GM12801 (cell line): ENCODE measurements around the gene DNM1L.

ENCODE experiments used
- CTCF ChIP-seq: IDR thresholded peaks from one replicate; pipeline ENCODE4 v1.5.1; 2011; ENCODE audit warnings: control low read depth; ENCODE audit not compliant: insufficient read length; ENCODE audit errors: extremely low read depth

Gene DNM1L

GRCh38 chr12:32697445-32697844 lies 18.3 kb downstream of the DNM1L start:
- no peak for TF ChIP-seq CTCF

- no peak for TF ChIP-seq CTCF
These were observed 19.2 kb downstream of the DNM1L start for GRCh38 chr12:32698285-32698684.

GRCh38 chr12:32702473-32702872 lies 23.4 kb downstream of the DNM1L start:
- TF ChIP-seq CTCF, result no peak

GRCh38 chr12:32702946-32703345 lies 23.8 kb downstream of the DNM1L start:
- no peak for TF ChIP-seq CTCF

- TF ChIP-seq CTCF, result no peak
These were observed 26.7 kb downstream of the DNM1L start for GRCh38 chr12:32705783-32706182.

- no peak for TF ChIP-seq CTCF
These were observed 27.4 kb downstream of the DNM1L start for GRCh38 chr12:32706335-32707024.

GRCh38 chr12:32708926-32709325 lies 29.8 kb downstream of the DNM1L start:
- no peak for TF ChIP-seq CTCF
